WERI-Rb-1 (cell line): ENCODE results near the gene BAIAP3.

Source experiments
- DNase-seq: peaks from one replicate; pipeline ENCODE4 v3.0.0-alpha.2; 2020
- H3K27ac ChIP-seq: fragments of 250-450 bp; sonication (Bioruptor Pico); 2 replicates; pipeline ENCODE4 v1.5.1; 2020; ENCODE audit warnings: mild to moderate bottlenecking, moderate library complexity
- H3K27me3 ChIP-seq: fragments of 250-450 bp; sonication (Bioruptor Pico); 2 replicates; pipeline ENCODE4 v1.5.1; 2021; ENCODE audit warnings: mild to moderate bottlenecking, low read depth, moderate library complexity; ENCODE audit not compliant: insufficient read depth, severe bottlenecking
- H3K36me3 ChIP-seq: fragments of 250-450 bp; sonication (Bioruptor Pico); 2 replicates; pipeline ENCODE4 v1.5.1; 2020; ENCODE audit warnings: mild to moderate bottlenecking, moderate library complexity
- H3K4me3 ChIP-seq: 2 replicates; pipeline ENCODE4 v1.5.1; 2011; ENCODE audit warnings: low read depth, mild to moderate bottlenecking, control low read depth, low read length
- H3K9me3 ChIP-seq: fragments of 250-450 bp; sonication (Bioruptor Pico); 2 replicates; pipeline ENCODE4 v1.5.1; 2021; ENCODE audit warnings: mild to moderate bottlenecking, moderate library complexity; ENCODE audit not compliant: severe bottlenecking
- TF ChIP-seq, protein P1 (sequence below): IDR thresholded peaks from 2 replicates; pipeline ENCODE4 v1.5.1; 2011; ENCODE audit warnings: low read depth, mild to moderate bottlenecking, control low read depth, inconsistent platforms, low read length

Gene BAIAP3

DNA sequence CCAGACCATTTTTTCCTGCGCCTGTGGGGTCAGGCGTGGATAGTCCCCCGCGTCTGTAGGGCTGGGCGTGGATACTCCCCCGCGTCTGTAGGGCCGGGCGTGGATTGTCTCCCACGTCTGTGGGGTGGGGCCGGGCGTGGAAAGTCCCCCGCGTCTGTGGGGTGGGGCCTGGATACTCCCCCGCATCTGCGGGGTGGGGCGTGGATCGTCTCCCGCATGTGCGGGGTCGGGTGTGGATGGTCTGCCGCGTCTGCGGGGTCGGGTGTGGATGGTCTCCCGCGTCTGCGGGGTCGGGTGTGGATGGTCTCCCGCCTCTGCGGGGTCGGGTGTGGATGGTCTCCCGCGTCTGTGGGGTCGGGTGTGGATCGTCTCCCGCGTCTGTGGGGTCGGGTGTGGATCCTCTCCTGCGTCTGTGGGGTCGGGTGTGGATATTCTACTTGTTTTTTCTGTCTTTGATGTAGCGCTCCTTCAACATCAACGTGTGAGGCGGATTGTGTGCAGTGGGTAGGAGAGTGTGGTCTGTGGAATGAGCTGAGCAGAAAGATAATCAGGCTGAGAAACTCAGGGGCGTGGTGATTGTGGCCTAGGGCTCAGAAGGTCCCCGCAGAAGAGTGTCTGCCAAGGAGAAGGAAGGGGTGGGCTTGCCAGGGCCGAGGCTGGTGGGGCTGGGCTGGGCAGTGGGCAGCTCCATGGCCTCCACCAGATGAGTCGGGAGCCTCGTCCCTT lies 21.5 kb downstream of the BAIAP3 start:
- Histone ChIP-seq H3K27ac (no peak overlapping the region), H3K4me3 (no peak overlapping the region), H3K36me3 (peaks cover 7% of the 10 kb centered on the region), H3K27me3 (no peaks in the 10 kb centered on the region), H3K9me3 (no peaks in the 10 kb centered on the region)
- no peak for DNase-seq
- TF ChIP-seq, protein P1, sequence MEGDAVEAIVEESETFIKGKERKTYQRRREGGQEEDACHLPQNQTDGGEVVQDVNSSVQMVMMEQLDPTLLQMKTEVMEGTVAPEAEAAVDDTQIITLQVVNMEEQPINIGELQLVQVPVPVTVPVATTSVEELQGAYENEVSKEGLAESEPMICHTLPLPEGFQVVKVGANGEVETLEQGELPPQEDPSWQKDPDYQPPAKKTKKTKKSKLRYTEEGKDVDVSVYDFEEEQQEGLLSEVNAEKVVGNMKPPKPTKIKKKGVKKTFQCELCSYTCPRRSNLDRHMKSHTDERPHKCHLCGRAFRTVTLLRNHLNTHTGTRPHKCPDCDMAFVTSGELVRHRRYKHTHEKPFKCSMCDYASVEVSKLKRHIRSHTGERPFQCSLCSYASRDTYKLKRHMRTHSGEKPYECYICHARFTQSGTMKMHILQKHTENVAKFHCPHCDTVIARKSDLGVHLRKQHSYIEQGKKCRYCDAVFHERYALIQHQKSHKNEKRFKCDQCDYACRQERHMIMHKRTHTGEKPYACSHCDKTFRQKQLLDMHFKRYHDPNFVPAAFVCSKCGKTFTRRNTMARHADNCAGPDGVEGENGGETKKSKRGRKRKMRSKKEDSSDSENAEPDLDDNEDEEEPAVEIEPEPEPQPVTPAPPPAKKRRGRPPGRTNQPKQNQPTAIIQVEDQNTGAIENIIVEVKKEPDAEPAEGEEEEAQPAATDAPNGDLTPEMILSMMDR: no peak

DNA sequence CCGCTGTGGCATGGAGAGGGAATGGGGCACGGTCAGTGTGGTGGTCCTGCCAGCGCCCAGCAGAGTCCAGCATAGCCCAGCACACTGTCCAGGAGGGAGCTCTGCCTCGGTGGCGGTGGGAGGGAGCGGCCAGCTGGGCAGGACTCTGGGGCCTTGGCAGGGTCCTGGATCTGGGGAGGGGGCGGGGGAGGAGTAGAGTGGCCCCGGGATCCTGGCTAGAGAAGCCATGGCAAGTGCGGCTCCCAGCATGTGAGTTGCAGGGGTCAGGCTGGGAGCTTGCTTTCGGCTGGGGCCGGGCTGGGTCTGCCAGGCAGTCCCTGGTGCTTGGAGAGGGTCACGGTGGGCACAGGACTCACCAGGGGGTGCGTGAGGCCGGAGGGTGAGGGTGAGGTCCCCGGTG lies 22.1 kb downstream of the BAIAP3 start:
- Histone ChIP-seq H3K27ac (no peak overlapping the region), H3K9me3 (no peaks in the 10 kb centered on the region), H3K4me3 (no peak overlapping the region), H3K27me3 (no peaks in the 10 kb centered on the region), H3K36me3 (peaks cover 1% of the 10 kb centered on the region)
- TF ChIP-seq, protein P1: no peak
- DNase-seq: no peak

DNA sequence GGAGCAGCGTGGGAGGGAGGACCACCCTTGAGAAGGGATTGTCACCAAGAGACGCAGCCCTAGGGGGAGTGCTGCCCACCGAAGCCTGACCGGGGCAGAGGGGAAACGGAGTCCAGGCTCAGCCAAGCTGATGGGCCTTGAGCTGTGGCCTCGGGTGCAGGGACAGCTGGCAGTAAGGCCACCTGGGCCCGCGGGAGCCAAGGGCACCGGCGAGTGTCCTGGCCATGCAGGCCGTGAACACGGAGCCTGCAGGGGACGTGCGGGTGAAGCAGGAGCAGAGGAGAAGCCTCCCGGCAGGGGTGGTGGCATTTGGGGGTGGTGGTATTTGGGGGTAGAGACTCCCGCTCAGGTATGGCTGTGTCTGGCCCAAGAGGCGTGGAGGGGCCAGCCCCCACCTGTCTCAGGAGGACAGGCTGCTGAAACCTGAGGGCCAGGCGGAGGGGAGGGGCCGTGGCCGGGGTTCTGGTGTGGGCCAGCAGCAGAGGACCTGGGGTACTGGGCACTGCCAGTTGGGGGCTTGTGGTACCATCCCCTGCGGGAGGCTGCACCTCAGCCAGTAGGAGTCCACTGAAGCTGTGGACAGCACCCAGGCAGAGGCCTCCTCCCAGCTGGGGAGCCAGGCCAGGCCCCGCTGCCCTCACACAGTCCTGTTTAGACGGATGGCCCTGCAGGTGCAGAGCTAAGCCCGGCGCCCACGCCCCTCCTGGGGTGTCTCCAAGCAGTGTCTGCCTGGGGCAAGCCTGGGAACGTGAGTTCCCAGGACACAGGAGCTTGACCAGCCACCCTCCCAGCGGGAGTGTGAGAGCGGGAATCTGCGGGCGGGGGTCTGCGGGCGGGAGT lies 22.8 kb downstream of the BAIAP3 start:
- TF ChIP-seq, protein P1: no peak
- no peak overlapping the region for H3K4me3 ChIP-seq
- H3K36me3 ChIP-seq: no peaks in the 10 kb centered on the region; the same call in 1 of the 2 replicates
- DNase-seq: no peak
- no peaks in the 10 kb centered on the region for H3K9me3 ChIP-seq
- no peak overlapping the region for H3K27ac ChIP-seq
- H3K27me3 ChIP-seq: no peaks in the 10 kb centered on the region

DNA sequence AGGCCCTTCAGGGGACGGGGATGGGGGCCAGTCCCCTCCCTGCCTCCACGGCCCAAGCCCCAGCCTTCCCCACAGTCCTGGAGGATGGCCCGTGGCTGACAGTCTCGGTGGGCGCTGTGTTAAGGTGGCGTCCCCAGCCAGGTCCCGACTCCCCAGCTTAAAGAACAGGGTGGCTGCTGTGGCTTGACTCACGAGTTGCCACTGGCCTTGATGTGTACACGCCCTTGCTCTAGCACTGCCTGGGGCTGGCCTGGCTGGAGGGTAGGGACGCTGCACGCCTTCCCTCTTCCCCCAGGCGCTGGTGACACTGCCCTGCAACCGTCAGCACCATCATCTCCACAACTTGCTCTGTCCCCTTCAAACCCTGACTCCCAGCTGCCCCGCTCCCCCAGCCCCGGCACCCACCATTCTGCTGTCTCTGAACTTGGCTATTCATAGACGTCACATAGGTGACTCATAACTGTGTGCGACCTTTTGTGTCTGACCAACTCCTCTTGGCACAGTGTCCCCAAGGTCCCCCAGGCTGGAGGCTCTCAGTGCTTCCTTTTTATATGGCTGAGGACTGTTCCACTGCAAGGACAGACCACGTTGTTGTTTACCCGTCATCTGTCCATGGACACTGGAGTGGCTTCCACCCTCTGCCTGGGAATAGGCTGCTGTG lies 24.6 kb downstream of the BAIAP3 start:
- peaks cover 13% of the 10 kb centered on the region for H3K36me3 ChIP-seq
- H3K27ac ChIP-seq: no peak overlapping the region
- H3K4me3 ChIP-seq: no peak overlapping the region
- DNase-seq: no peak
- no peaks in the 10 kb centered on the region for H3K9me3 ChIP-seq
- H3K27me3 ChIP-seq: no peaks in the 10 kb centered on the region
- TF ChIP-seq, protein P1: no peak

DNA sequence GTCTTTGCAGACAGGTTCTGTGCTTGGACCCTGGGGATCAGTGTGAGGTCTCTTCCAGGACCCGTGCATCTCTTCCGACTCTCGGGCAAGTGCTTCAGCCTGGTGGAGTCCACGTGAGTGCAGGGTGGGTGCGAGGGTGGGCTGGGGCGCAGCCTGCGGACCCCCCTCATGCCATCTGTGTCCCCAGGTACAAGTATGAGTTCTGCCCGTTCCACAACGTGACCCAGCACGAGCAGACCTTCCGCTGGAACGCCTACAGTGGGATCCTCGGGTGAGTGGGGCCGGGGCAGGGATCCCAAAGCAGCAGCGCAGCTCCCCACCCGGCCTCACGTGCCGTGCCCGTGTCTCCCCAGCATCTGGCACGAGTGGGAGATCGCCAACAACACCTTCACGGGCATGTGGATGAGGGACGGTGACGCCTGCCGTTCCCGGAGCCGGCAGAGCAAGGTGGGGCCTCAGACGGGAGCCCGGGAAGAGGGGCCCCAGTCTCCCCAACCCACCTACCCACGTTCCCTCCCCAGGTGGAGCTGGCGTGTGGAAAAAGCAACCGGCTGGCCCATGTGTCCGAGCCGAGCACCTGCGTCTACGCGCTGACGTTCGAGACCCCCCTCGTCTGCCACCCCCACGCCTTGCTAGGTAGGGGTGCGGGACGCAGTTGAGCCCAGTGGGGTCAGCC lies 28.4 kb downstream of the BAIAP3 start:
- Histone ChIP-seq H3K9me3 (no peaks in the 10 kb centered on the region), H3K4me3 (no peak overlapping the region), H3K27me3 (no peaks in the 10 kb centered on the region), H3K27ac (no peak overlapping the region), H3K36me3 (peaks cover 41% of the 10 kb centered on the region)
- no peak for DNase-seq
- TF ChIP-seq, protein P1: no peak
